HL-60 (cell line): Measurements from ENCODE around the gene OXSR1.

Source experiments
- DNase-seq, 2 experiments: peaks; one replicate each; pipeline ENCODE4 v3.0.0-alpha.2; 2010 to 2020; ENCODE audit warnings: low read depth in 1 of 2, low spot score in 1 of 2
- H3K27ac ChIP-seq: fragments of 250-450 bp; sonication (Bioruptor Pico); replicated peaks from 2 replicates; pipeline ENCODE4 v1.5.1; 2020; ENCODE audit warnings: mild to moderate bottlenecking, moderate library complexity
- H3K27me3 ChIP-seq: fragments of 250-450 bp; sonication (Bioruptor Pico); 2 replicates; pipeline ENCODE4 v1.5.1; 2021; ENCODE audit warnings: mild to moderate bottlenecking, moderate library complexity; ENCODE audit not compliant: insufficient read depth, poor library complexity, severe bottlenecking
- H3K4me3 ChIP-seq: replicated peaks from 2 replicates; pipeline ENCODE4 v1.5.1; 2011; ENCODE audit warnings: mild to moderate bottlenecking, control low read depth, low read length; ENCODE audit not compliant: insufficient read depth
- CTCF ChIP-seq: IDR thresholded peaks from one replicate; pipeline ENCODE4 v1.5.1; 2011; ENCODE audit warnings: low read length, control low read depth, inconsistent platforms; ENCODE audit not compliant: insufficient read depth
- GABPA ChIP-seq: IDR thresholded peaks from 2 replicates; pipeline ENCODE4 v1.6.1; 2012; ENCODE audit warnings: low read depth
- POLR2AphosphoS5 ChIP-seq: IDR thresholded peaks from 2 replicates; pipeline ENCODE4 v1.6.1; 2012; ENCODE audit warnings: low read depth
- SPI1 ChIP-seq: IDR thresholded peaks from 2 replicates; pipeline ENCODE4 v1.6.1; 2012; ENCODE audit warnings: low read depth, mild to moderate bottlenecking, borderline replicate concordance
- TF ChIP-seq, protein P1 (sequence below): IDR thresholded peaks from 2 replicates; pipeline ENCODE4 v1.6.1; 2012; ENCODE audit warnings: low read depth; ENCODE audit not compliant: insufficient replicate concordance

Gene OXSR1

GRCh38 chr3:38205472-38205805, 40.1 kb downstream of the OXSR1 start:
- H3K27ac ChIP-seq: no peak overlapping the region
- H3K27me3 ChIP-seq: no peaks in the 10 kb centered on the region
- H3K4me3 ChIP-seq: no peak overlapping the region
- DNase-seq: no peak
- TF ChIP-seq POLR2AphosphoS5 (no peak), CTCF (no peak)
- TF ChIP-seq, protein P1, sequence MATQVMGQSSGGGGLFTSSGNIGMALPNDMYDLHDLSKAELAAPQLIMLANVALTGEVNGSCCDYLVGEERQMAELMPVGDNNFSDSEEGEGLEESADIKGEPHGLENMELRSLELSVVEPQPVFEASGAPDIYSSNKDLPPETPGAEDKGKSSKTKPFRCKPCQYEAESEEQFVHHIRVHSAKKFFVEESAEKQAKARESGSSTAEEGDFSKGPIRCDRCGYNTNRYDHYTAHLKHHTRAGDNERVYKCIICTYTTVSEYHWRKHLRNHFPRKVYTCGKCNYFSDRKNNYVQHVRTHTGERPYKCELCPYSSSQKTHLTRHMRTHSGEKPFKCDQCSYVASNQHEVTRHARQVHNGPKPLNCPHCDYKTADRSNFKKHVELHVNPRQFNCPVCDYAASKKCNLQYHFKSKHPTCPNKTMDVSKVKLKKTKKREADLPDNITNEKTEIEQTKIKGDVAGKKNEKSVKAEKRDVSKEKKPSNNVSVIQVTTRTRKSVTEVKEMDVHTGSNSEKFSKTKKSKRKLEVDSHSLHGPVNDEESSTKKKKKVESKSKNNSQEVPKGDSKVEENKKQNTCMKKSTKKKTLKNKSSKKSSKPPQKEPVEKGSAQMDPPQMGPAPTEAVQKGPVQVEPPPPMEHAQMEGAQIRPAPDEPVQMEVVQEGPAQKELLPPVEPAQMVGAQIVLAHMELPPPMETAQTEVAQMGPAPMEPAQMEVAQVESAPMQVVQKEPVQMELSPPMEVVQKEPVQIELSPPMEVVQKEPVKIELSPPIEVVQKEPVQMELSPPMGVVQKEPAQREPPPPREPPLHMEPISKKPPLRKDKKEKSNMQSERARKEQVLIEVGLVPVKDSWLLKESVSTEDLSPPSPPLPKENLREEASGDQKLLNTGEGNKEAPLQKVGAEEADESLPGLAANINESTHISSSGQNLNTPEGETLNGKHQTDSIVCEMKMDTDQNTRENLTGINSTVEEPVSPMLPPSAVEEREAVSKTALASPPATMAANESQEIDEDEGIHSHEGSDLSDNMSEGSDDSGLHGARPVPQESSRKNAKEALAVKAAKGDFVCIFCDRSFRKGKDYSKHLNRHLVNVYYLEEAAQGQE: no peak

GRCh38 chr3:38207254-38208003, 42.1 kb downstream of the OXSR1 start:
- Histone ChIP-seq H3K4me3 (no peak overlapping the region), H3K27me3 (no peaks in the 10 kb centered on the region), H3K27ac (no peak overlapping the region)
- DNase-seq: peak in 1 of 2 experiments; percentile 57
- TF ChIP-seq GABPA (no peak), POLR2AphosphoS5 (no peak), SPI1 (no peak), CTCF (no peak)
- TF ChIP-seq, protein P1: no peak

GRCh38 chr3:38210141-38210757, 44.9 kb downstream of the OXSR1 start:
- Histone ChIP-seq H3K27ac (no peak overlapping the region), H3K4me3 (no peak overlapping the region), H3K27me3 (no peaks in the 10 kb centered on the region)
- DNase-seq: no peak
- TF ChIP-seq CTCF (no peak), POLR2AphosphoS5 (no peak), GABPA (no peak), SPI1 (no peak)
- TF ChIP-seq, protein P1: no peak
